Body of pancreas (tissue), 4 donors: ENCODE results near the gene LATS2. TPM values are rescaled to one million over a fixed set of nuclear protein-coding genes. Genes with fewer than 3 reads are reported as not detected.

Experiments used
- ATAC-seq: fragments of 150-250 bp; one replicate; pipeline ENCODE4 v1.9.1; 2016
- DNase-seq, 4 donors: peaks; one replicate each; pipeline ENCODE4 v3.0.0-alpha.2; 2019
- H3K27ac ChIP-seq, 4 donors: fragments of 200-600 bp; sonication (generic); 1 replicate in 3 of 4; 2 replicates in 1 of 4; pipeline versions ENCODE4 v1.5.1 to v1.6.1; 2016 to 2019; ENCODE audit warnings: mild to moderate bottlenecking in 1 of 4, mixed read lengths in 1 of 4, moderate library complexity in 1 of 4
- H3K27me3 ChIP-seq, 2 donors: fragments of 200-600 bp; sonication (generic); one replicate each; pipeline ENCODE4 v1.6.0; 2016; ENCODE audit warnings: mild to moderate bottlenecking in 1 of 2
- H3K36me3 ChIP-seq, 2 donors: fragments of 200-600 bp; sonication (generic); replicated peaks in 1 of 2; 2 replicates each; pipeline ENCODE4 v1.5.1; 2016; ENCODE audit warnings: low read depth in 2 of 2; ENCODE audit not compliant: insufficient read depth in 1 of 2
- H3K4me1 ChIP-seq: fragments of 200-600 bp; sonication (generic); one replicate; pipeline ENCODE4 v1.6.0; 2016
- H3K4me3 ChIP-seq, 2 donors: fragments of 200-600 bp; sonication (generic); 1 replicate in 1 of 2; 2 replicates in 1 of 2; pipeline ENCODE4 v1.5.1; 2016 to 2019
- H3K9me3 ChIP-seq, 3 donors: fragments of 200-600 bp; sonication (generic); 1 replicate in 2 of 3; 2 replicates in 1 of 3; pipeline ENCODE4 v1.5.1; 2016
- POLR2A ChIP-seq, 3 donors: fragments of 450-650 bp; IDR thresholded peaks; one replicate each; pipeline ENCODE4 v1.6.1; 2016; ENCODE audit warnings: antibody characterized with exemption in 3 of 3, mild to moderate bottlenecking in 2 of 3
- WGBS, 2 donors: methylation state at CpG; one replicate each; pipeline ENCODE4 v1.1.5; 2017; 5-methylcytosine and 5-hydroxymethylcytosine counted together
- intact Hi-C: fragments of 100-400 bp; cut with DNase I; formaldehyde crosslinking; loops from one replicate; pipeline ENCODE4 v1.15.1; 2023
- total RNA-seq, 2 donors: library from RNA; depleted of rRNA; stranded (reverse); fragments of >200 nt; gene quantifications; one replicate each; pipeline ENCODE4 v1.1.0, GENCODE V29; 2016
- TF ChIP-seq, protein P1 (sequence below), 7 experiments: fragments of 450-650 bp in 4 of 7; fragments of 200-600 bp in 3 of 7; sonication (generic) in 3 of 7; IDR thresholded peaks; one replicate each; pipeline ENCODE4 v1.5.1; 2016 to 2019; ENCODE audit warnings: antibody characterized with exemption in 7 of 7

The LATS2 gene
- total RNA-seq, 2 donors from 2014 or later, result 12.2 to 17.5 TPM

DNA sequence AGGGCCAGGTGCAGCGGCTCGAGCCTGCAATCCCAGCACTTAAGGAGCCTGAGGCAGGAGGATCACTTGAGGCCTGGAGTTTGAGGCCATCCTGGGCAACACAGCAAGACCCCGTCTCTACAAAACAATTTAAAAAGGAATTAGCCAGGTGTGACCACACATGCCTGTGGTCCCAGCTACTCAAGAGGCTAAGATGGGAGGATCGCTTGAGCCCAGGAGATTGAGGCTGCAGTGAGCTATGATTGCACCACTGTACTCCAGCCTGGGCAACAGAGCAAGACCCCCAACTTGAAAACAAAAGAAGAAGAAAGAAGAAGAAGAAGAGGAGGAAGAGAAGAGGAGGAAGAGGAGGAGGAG is 47.7 kb downstream of the LATS2 start:
- no peak overlapping the region for H3K4me3 ChIP-seq
- TF ChIP-seq, protein P1, sequence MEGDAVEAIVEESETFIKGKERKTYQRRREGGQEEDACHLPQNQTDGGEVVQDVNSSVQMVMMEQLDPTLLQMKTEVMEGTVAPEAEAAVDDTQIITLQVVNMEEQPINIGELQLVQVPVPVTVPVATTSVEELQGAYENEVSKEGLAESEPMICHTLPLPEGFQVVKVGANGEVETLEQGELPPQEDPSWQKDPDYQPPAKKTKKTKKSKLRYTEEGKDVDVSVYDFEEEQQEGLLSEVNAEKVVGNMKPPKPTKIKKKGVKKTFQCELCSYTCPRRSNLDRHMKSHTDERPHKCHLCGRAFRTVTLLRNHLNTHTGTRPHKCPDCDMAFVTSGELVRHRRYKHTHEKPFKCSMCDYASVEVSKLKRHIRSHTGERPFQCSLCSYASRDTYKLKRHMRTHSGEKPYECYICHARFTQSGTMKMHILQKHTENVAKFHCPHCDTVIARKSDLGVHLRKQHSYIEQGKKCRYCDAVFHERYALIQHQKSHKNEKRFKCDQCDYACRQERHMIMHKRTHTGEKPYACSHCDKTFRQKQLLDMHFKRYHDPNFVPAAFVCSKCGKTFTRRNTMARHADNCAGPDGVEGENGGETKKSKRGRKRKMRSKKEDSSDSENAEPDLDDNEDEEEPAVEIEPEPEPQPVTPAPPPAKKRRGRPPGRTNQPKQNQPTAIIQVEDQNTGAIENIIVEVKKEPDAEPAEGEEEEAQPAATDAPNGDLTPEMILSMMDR (IDR thresholded peaks at IDR 0.05), result no peak
- no peak for TF ChIP-seq POLR2A (IDR thresholded peaks at IDR 0.05)
- H3K27ac ChIP-seq, result peak overlapping the region in 3 of 4 donors; percentile 33 to 53 (median 43)
- WGBS, 2 donors, result 81 to 83% methylated on average over 4 of the region's 4 CpGs
- no peaks in the 10 kb centered on the region for H3K36me3 ChIP-seq
- no peaks in the 10 kb centered on the region for H3K27me3 ChIP-seq
- peaks cover 52% of the 10 kb centered on the region for H3K4me1 ChIP-seq
- ATAC-seq, result no peak
- no peaks in the 10 kb centered on the region for H3K9me3 ChIP-seq
- intact Hi-C loops, result no loop called here
- DNase-seq, result no peak

DNA sequence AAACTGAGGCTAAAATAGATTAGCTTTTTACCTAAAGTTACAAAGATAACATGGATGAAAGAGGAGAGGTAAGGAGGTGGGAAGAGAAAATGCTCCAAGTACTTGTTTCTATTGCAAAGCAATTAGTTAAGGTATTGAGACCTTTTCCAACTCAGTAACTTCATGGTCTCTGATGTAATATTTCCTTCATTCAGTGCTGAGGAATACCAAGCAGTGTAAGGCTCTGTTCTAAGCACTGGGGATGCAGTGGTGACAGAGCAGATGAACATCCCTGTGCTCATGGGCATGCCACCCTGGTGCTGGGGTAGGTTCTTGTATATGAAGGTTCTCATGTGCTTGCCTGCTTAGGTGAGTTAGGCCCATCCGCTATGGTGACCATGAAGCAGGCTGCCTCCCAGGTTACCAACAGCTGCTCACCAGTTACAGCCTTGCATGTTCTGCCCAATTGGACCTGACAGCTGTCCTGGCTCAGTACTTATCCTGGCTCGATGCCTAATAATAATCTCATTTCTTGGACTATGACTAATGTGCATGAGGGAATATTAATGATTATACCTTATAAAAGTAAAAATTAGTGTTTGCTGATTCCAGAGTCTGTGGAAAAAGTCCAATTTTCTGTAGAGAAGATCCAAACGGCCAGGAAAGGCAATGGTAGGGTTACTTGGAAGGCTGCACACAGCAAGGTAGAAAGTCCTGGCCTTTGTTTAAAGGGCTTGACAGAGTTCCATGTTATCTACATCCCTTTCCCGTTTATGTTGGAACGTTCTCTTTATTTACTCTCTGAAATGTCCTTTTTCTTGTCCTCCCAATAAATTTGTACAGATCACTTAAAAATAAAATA is 48.3 kb downstream of the LATS2 start:
- TF ChIP-seq, protein P1 (IDR thresholded peaks at IDR 0.05), result no peak
- no peak for TF ChIP-seq POLR2A (IDR thresholded peaks at IDR 0.05)
- WGBS, 2 donors, result 26 to 32% methylated on average over 5 of the region's 5 CpGs
- ATAC-seq, result no peak

DNA sequence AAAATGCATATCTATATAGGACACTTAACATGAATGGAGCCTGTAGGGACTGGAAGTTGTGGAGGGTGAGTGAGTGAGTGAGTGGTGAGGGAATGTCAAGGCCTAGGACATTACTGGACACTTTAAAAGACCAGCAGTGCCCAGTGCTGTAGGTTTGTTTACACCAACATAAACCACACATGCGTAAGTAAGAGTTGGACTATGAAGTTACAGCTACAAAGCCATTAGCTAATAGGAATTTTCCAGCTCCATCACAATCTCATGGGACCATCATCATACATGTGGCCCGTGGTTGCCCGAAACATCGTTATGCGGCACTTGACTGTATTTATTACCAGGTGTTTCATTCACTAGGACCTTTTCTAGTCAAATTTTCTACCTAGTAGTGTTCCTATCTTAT is 49.2 kb downstream of the LATS2 start:
- Histone ChIP-seq H3K4me1 (peaks cover 46% of the 10 kb centered on the region), H3K27ac (no peak overlapping the region), H3K36me3 (no peaks in the 10 kb centered on the region), H3K9me3 (no peaks in the 10 kb centered on the region), H3K4me3 (no peak overlapping the region), H3K27me3 (no peaks in the 10 kb centered on the region)
- intact Hi-C loops, result no loop called here
- DNase-seq, result no peak
- no peak for ATAC-seq
- 73 to 80% methylated on average over 5 of the region's 5 CpGs for WGBS, 2 donors
- TF ChIP-seq, protein P1 (IDR thresholded peaks at IDR 0.05), result no peak
- no peak for TF ChIP-seq POLR2A (IDR thresholded peaks at IDR 0.05)

More for the DNA sequence above, 48.3 kb downstream of the LATS2 start:
- Histone ChIP-seq H3K4me1 (peaks cover 52% of the 10 kb centered on the region), H3K9me3 (no peaks in the 10 kb centered on the region), H3K27ac (peak overlapping the region in 2 of 4 donors; percentile 33 to 43), H3K4me3 (no peak overlapping the region), H3K27me3 (no peaks in the 10 kb centered on the region), H3K36me3 (no peaks in the 10 kb centered on the region)
- DNase-seq, result peak in 3 of 4 donors; percentile 37 to 49 (median 38)
- intact Hi-C loops, result no loop called here

DNA sequence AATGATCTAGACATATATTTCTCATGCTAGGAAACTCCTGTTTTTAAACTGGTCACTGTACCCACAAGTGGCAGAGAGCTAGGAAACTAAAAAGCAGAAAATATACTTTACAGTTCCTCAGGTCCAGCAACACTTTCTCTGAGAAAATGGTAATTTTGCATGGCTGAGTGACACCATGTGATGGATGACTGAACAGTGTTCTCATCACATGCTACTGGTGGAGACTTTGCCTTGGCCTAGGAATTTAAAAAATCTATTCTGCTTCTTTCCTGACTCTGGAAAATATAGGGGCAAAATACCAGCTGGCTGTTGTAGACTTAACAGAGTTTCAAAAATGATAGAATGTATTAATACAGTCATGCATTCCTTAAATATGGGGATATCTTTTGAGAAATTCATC is 50.0 kb downstream of the LATS2 start:
- Histone ChIP-seq H3K4me1 (peaks cover 38% of the 10 kb centered on the region), H3K9me3 (no peaks in the 10 kb centered on the region), H3K36me3 (no peaks in the 10 kb centered on the region), H3K27me3 (no peaks in the 10 kb centered on the region), H3K27ac (no peak overlapping the region), H3K4me3 (no peak overlapping the region)
- ATAC-seq (no peak), DNase-seq (no peak)
- TF ChIP-seq, protein P1 (IDR thresholded peaks at IDR 0.05), result no peak
- intact Hi-C loops, result no loop called here

DNA sequence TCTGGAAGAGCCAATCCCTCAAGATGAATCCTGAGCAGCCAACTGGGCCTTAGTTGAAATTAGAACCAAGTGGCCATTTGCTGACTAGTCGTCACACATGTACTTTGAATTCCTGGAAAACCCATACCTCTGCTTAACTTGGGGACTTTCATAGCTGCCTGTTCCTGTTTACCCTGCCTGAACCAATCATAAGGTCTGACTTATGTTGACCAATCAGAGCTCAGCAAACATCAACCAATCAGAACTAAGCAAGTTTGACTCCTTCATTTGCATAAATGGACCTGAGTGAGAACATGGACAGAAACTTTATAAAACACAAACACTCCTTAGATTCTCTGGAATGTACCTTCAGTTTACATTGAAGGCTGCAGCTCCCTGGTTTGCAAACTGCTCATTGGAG is 50.8 kb downstream of the LATS2 start:
- no peak overlapping the region for H3K27ac ChIP-seq
- no peaks in the 10 kb centered on the region for H3K9me3 ChIP-seq
- H3K4me3 ChIP-seq, result no peak overlapping the region
- intact Hi-C loops, result no loop called here
- DNase-seq (no peak), ATAC-seq (no peak)
- no peaks in the 10 kb centered on the region for H3K36me3 ChIP-seq
- no peaks in the 10 kb centered on the region for H3K27me3 ChIP-seq
- WGBS, 2 donors, result 78 to 95% methylated on average over 1 of the region's 1 CpG
- H3K4me1 ChIP-seq, result peaks cover 36% of the 10 kb centered on the region
- no peak for TF ChIP-seq POLR2A (IDR thresholded peaks at IDR 0.05)
- TF ChIP-seq, protein P1 (IDR thresholded peaks at IDR 0.05), result no peak
